ENCODE measurements around the gene POMGNT2.
A peak's percentile ranks its signal among the peaks of the same experiment; 100 is the strongest.

Gene POMGNT2

DNA sequence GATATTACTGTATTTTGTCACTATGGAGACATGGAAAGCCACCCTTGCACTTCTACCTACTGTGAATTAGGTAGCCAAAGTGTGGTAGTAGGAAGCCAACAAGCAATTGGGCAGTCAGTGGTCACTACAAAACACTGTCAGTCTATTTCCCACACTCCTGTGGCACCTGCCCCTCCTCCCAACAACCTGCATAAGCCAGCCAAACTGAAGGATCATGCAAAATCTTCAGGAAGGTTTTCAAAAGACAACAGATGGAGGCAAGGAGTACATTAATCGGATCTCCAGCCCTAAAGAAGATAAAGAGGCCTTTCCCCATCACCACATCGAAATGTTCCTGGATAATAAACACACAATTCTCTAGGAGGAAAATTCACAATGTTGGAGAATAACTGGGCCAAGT is 11.9 kb downstream of the POMGNT2 start:
- H3K27me3 ChIP-seq (ENCODE audit: insufficient read depth, low read depth, severe bottlenecking): no peaks in the 10 kb centered on the region
- H3K4me3 ChIP-seq (ENCODE audit: low read depth, low read length): peak overlapping the region; percentile 24
- peak; percentile 71 for DNase-seq
- H3K27ac ChIP-seq: peak overlapping the region; percentile 89
- peaks cover 3% of the 10 kb centered on the region; the same call in 1 of the 2 replicates for H3K36me3 ChIP-seq
- TF ChIP-seq, protein P1, sequence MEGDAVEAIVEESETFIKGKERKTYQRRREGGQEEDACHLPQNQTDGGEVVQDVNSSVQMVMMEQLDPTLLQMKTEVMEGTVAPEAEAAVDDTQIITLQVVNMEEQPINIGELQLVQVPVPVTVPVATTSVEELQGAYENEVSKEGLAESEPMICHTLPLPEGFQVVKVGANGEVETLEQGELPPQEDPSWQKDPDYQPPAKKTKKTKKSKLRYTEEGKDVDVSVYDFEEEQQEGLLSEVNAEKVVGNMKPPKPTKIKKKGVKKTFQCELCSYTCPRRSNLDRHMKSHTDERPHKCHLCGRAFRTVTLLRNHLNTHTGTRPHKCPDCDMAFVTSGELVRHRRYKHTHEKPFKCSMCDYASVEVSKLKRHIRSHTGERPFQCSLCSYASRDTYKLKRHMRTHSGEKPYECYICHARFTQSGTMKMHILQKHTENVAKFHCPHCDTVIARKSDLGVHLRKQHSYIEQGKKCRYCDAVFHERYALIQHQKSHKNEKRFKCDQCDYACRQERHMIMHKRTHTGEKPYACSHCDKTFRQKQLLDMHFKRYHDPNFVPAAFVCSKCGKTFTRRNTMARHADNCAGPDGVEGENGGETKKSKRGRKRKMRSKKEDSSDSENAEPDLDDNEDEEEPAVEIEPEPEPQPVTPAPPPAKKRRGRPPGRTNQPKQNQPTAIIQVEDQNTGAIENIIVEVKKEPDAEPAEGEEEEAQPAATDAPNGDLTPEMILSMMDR (IDR thresholded peaks at IDR 0.05; ENCODE audit: low read depth, low read length): no peak
- no peaks in the 10 kb centered on the region for H3K9me3 ChIP-seq (ENCODE audit: severe bottlenecking)

DNA sequence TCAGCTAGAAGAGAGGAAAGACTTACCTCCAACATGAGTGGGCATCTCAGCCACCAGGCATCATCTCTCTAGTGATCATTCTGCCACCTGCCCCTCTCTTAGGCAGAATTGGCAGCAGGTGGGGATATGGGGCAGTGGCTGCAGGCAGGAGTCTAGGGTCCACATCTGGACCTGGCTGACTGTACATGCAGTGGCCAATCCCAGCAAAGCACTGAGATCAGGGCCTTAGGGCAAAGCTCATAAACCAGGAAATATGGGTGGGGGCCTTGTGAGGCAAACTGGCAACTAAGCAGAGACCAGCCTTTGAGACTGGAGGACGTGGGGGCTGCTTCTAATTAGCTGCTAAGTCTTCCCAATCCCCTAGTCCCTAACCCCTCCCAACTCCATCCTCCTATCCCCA is 12.9 kb downstream of the POMGNT2 start:
- TF ChIP-seq, protein P1 (IDR thresholded peaks at IDR 0.05; ENCODE audit: low read depth, low read length): no peak
- Histone ChIP-seq H3K9me3 (ENCODE audit: severe bottlenecking) (no peaks in the 10 kb centered on the region), H3K27me3 (ENCODE audit: insufficient read depth, low read depth, severe bottlenecking) (no peaks in the 10 kb centered on the region), H3K36me3 (peaks cover 3% of the 10 kb centered on the region; the same call in 1 of the 2 replicates), H3K4me3 (ENCODE audit: low read depth, low read length) (no peak overlapping the region), H3K27ac (peak overlapping the region; percentile 89)
- DNase-seq: peak; percentile 60

DNA sequence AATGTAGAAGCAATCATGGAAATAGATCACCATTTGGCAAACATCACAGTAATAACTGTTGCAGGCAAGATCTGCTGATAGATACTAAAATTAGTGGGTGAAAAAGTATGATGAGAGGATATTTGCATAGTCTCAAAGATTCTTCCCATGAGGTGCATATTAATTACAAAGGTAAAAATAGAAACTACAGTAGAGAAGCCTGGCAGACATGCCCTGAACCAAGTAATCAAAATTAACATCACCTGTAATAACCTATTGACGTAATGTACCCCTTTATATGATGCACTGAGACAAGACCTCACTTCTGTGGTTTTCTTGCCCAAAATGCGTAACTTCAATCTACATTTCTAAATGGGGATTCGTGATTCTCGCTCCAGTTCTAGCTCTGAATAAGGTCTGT is 14.4 kb downstream of the POMGNT2 start:
- H3K4me3 ChIP-seq (ENCODE audit: low read depth, low read length): no peak overlapping the region
- H3K27ac ChIP-seq: no peak overlapping the region
- no peak for DNase-seq
- H3K9me3 ChIP-seq (ENCODE audit: severe bottlenecking): no peaks in the 10 kb centered on the region
- 0 out of 2 replicates have a peak, but pooled peaks cover 3% of the 10 kb centered on the region for H3K36me3 ChIP-seq
- H3K27me3 ChIP-seq (ENCODE audit: insufficient read depth, low read depth, severe bottlenecking): no peaks in the 10 kb centered on the region
- TF ChIP-seq, protein P1 (IDR thresholded peaks at IDR 0.05; ENCODE audit: low read depth, low read length): no peak

DNA sequence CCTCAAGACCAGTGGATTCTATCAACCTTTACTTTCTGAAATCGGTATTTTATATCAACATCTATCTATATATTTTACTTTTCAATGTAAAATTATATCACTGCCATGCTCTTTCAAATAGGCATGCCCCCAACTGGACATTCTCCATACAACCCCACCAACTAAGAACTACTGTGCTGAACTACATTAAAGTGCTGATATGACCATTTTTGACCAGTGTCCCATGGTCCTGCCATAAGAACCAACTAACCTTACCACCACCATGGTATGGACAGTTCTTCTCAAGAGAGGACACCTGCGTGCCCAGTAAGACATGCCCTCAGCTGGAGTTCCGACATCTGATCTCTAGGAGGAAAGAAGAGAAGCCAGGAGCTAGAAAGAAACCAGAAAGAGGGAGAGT is 15.6 kb downstream of the POMGNT2 start:
- H3K4me3 ChIP-seq (ENCODE audit: low read depth, low read length): no peak overlapping the region
- no peaks in the 10 kb centered on the region for H3K27me3 ChIP-seq (ENCODE audit: insufficient read depth, low read depth, severe bottlenecking)
- no peaks in the 10 kb centered on the region for H3K9me3 ChIP-seq (ENCODE audit: severe bottlenecking)
- DNase-seq: no peak
- H3K27ac ChIP-seq: no peak overlapping the region
- TF ChIP-seq, protein P1 (IDR thresholded peaks at IDR 0.05; ENCODE audit: low read depth, low read length): no peak
- 0 out of 2 replicates have a peak, but pooled peaks cover 3% of the 10 kb centered on the region for H3K36me3 ChIP-seq

DNA sequence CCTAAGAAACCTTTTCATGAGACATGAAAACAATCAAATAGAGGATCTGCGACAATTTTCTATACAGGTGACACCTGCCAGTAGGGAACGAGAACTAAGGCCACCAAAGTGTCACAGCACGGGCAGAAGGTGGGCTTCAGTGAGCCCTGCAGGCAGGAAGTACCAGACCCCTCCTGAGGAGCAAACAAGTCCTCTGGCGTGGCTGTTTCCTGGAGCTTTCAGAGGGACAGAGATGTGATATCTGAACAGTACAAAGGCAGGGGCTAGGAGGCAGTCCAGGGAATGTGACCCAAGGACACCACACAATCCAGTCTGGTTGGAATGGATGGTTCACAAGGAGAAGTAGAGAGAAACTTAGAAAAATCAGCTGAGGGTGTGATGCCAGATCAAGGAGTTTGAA is 16.8 kb downstream of the POMGNT2 start:
- 0 out of 2 replicates have a peak, but pooled peaks cover 3% of the 10 kb centered on the region for H3K36me3 ChIP-seq
- H3K9me3 ChIP-seq (ENCODE audit: severe bottlenecking): no peaks in the 10 kb centered on the region
- no peaks in the 10 kb centered on the region for H3K27me3 ChIP-seq (ENCODE audit: insufficient read depth, low read depth, severe bottlenecking)
- H3K4me3 ChIP-seq (ENCODE audit: low read depth, low read length): no peak overlapping the region
- no peak for DNase-seq
- TF ChIP-seq, protein P1 (IDR thresholded peaks at IDR 0.05; ENCODE audit: low read depth, low read length): no peak
- no peak overlapping the region for H3K27ac ChIP-seq

DNA sequence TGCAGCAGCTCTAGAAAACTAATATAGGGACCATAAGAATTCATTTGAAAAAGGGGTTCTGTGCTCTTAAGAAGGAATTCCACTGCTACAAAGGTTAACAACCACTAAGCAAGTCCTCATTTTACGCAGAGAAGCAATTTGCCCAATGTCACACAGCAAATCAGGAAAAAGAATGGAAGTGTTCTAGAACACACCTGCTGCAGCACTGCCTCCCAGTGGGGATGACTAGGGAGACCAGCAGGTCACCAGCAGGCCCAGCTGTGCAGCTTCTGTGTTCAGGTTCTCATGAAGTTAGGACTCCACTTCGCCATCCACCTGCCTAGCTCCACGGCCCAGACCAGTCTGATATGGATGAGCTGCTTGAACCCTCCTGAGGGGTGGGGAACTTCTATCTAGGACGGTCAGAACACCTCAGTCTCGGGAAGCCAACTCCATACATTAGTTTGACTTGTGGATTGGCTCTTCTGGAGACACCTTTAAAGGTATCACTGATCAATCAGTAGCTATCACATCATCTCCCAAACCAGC is 18.6 kb downstream of the POMGNT2 start:
- Histone ChIP-seq H3K27me3 (ENCODE audit: insufficient read depth, low read depth, severe bottlenecking) (no peaks in the 10 kb centered on the region), H3K27ac (no peak overlapping the region), H3K4me3 (ENCODE audit: low read depth, low read length) (no peak overlapping the region), H3K36me3 (peaks cover 7% of the 10 kb centered on the region), H3K9me3 (ENCODE audit: severe bottlenecking) (no peaks in the 10 kb centered on the region)
- TF ChIP-seq, protein P1 (IDR thresholded peaks at IDR 0.05; ENCODE audit: low read depth, low read length): peak; percentile 29; the same call in 1 of the 2 replicates
- no peak for DNase-seq
